IMR-90 (cell line): ENCODE measurements around the gene ALPK3. TPM values are rescaled to one million over a fixed set of nuclear protein-coding genes. Genes with fewer than 3 reads are reported as not detected.

Experiments
- ATAC-seq: fragments of 200-7000 bp; cut with Tn5 transposase; 2 replicates; pipeline ENCODE4 v1.9.1; 2020; ENCODE audit warnings: low read depth, mild to moderate bottlenecking, moderate library complexity
- BruUV-seq: library from RNA; stranded (reverse); fragments of 400-500 nt; replicated peaks from 2 replicates; lab custom pipeline; 2021; lab: Mats Ljungman, UMichigan
- CTCF ChIA-PET: fragments of 300-600 bp; formaldehyde crosslinking; extraction: SDS; loops from one replicate; lab custom pipeline; 2021; ENCODE audit warnings: antibody characterized with exemption; lab: Yijun Ruan, JAX
- POLR2A ChIA-PET: fragments of 300-600 bp; sonication (Branson Sonifier 250); formaldehyde crosslinking; loops from one replicate; lab custom pipeline; 2022; ENCODE audit warnings: antibody characterized with exemption; ENCODE audit not compliant: unreplicated experiment; lab: Charles Lee
- DNase-seq: peaks from one replicate; pipeline ENCODE4 v3.0.0; 2013
- H2AFZ ChIP-seq: replicated peaks from 2 replicates; pipeline ENCODE3; 2013; ENCODE audit warnings: low read length, mild to moderate bottlenecking; ENCODE audit not compliant: poor library complexity
- H2AK5ac ChIP-seq: 2 replicates; pipeline ENCODE4 v1.6.1; 2013; ENCODE audit warnings: low read depth, low read length, inconsistent platforms
- H2AK9ac ChIP-seq: replicated peaks from 2 replicates; pipeline ENCODE3; 2013; ENCODE audit warnings: mild to moderate bottlenecking, low read depth, low read length, moderate library complexity; ENCODE audit not compliant: poor library complexity
- H2BK120ac ChIP-seq: 2 replicates; pipeline ENCODE4 v1.6.1; 2013; ENCODE audit warnings: low read depth, low read length, inconsistent platforms
- H2BK15ac ChIP-seq: 3 replicates; pipeline ENCODE4 v1.6.1; 2013; ENCODE audit warnings: low read depth, low read length, inconsistent platforms
- H2BK20ac ChIP-seq: 2 replicates; pipeline ENCODE4 v1.6.1; 2013; ENCODE audit warnings: low read depth, mild to moderate bottlenecking, inconsistent platforms, low read length, moderate library complexity
- H2BK5ac ChIP-seq: 2 replicates; pipeline ENCODE4 v1.6.1; 2013; ENCODE audit warnings: mild to moderate bottlenecking, low read depth, low read length, inconsistent platforms; ENCODE audit not compliant: poor library complexity, severe bottlenecking
- H3K14ac ChIP-seq: replicated peaks from 2 replicates; pipeline ENCODE4 v1.6.1; 2013; ENCODE audit warnings: low read depth, low read length, inconsistent platforms
- H3K18ac ChIP-seq: 2 replicates; pipeline ENCODE4 v1.6.1; 2013; ENCODE audit warnings: low read depth, low read length, control low read depth
- H3K23ac ChIP-seq: 2 replicates; pipeline ENCODE4 v1.6.1; 2013; ENCODE audit warnings: low read depth, low read length, inconsistent platforms
- H3K27ac ChIP-seq: 2 replicates; pipeline ENCODE4 v1.5.1; 2013; ENCODE audit warnings: mild to moderate bottlenecking, control low read depth, low read length; ENCODE audit not compliant: insufficient read depth
- H3K27me3 ChIP-seq: 2 replicates; pipeline ENCODE4 v1.6.1; 2013; ENCODE audit warnings: low read length; ENCODE audit not compliant: control insufficient read depth, insufficient read depth
- H3K36me3 ChIP-seq: 2 replicates; pipeline ENCODE4 v1.6.1; 2013; ENCODE audit warnings: low read length, mixed read lengths; ENCODE audit not compliant: control insufficient read depth, insufficient read depth
- H3K4ac ChIP-seq: 2 replicates; pipeline ENCODE4 v1.6.1; 2013; ENCODE audit warnings: low read depth, low read length, inconsistent platforms
- H3K4me1 ChIP-seq: 2 replicates; pipeline ENCODE4 v1.6.1; 2013; ENCODE audit warnings: low read length, mixed read lengths; ENCODE audit not compliant: control insufficient read depth, insufficient read depth
- H3K4me2 ChIP-seq: 2 replicates; pipeline ENCODE4 v1.6.1; 2013; ENCODE audit warnings: low read depth, mild to moderate bottlenecking, control low read depth, low read length, moderate library complexity
- H3K4me3 ChIP-seq: 2 replicates; pipeline ENCODE4 v1.5.1; 2013; ENCODE audit warnings: low read depth, mild to moderate bottlenecking, control low read depth, low read length, moderate library complexity; ENCODE audit not compliant: insufficient read depth
- H3K56ac ChIP-seq: 2 replicates; pipeline ENCODE4 v1.6.1; 2013; ENCODE audit warnings: low read length, inconsistent platforms; ENCODE audit not compliant: insufficient read depth; ENCODE audit errors: extremely low read depth
- H3K79me1 ChIP-seq, 2 experiments: 2 replicates each; pipeline ENCODE4 v1.6.1; 2013; ENCODE audit warnings: low read length in 2 of 2, inconsistent platforms in 1 of 2, low read depth in 1 of 2
- H3K9ac ChIP-seq: 2 replicates; pipeline ENCODE4 v1.6.1; 2013; ENCODE audit warnings: low read depth, low read length, control low read depth
- H3K9me1 ChIP-seq: 2 replicates; pipeline ENCODE4 v1.6.1; 2013; ENCODE audit warnings: low read length, inconsistent platforms; ENCODE audit not compliant: insufficient read depth
- H3K9me3 ChIP-seq: 2 replicates; pipeline ENCODE4 v1.6.1; 2013; ENCODE audit warnings: low read length; ENCODE audit not compliant: control insufficient read depth, insufficient read depth
- H4K20me1 ChIP-seq: 2 replicates; pipeline ENCODE4 v1.6.1; 2013; ENCODE audit warnings: low read length, inconsistent platforms; ENCODE audit not compliant: insufficient read depth
- H4K5ac ChIP-seq: 2 replicates; pipeline ENCODE4 v1.6.1; 2013; ENCODE audit warnings: mild to moderate bottlenecking, low read depth, low read length, control low read depth
- H4K8ac ChIP-seq, 2 experiments: 2 replicates each; pipeline ENCODE4 v1.6.1; 2013; ENCODE audit warnings: low read depth in 2 of 2, low read length in 2 of 2, control low read depth in 1 of 2, inconsistent platforms in 1 of 2
- H4K91ac ChIP-seq: 2 replicates; pipeline ENCODE4 v1.6.1; 2013; ENCODE audit warnings: low read depth, low read length, inconsistent platforms; ENCODE audit not compliant: insufficient read depth
- BHLHE40 ChIP-seq: fragments of 150-350 bp; IDR thresholded peaks from 2 replicates; pipeline ENCODE4 v1.6.1; 2016; ENCODE audit warnings: mild to moderate bottlenecking, low read depth, low read length
- CEBPB ChIP-seq: IDR thresholded peaks from 2 replicates; pipeline ENCODE4 v1.6.1; 2012; ENCODE audit warnings: low read depth, low read length, improper control_type of control experiment
- CHD1 ChIP-seq: IDR thresholded peaks from 2 replicates; pipeline ENCODE4 v1.6.1; 2012; ENCODE audit warnings: low read depth, low read length, improper control_type of control experiment
- FOS ChIP-seq: fragments of 150-350 bp; IDR thresholded peaks from 2 replicates; pipeline ENCODE4 v1.6.1; 2016; ENCODE audit warnings: low read depth, low read length
- MAFK ChIP-seq: IDR thresholded peaks from 2 replicates; pipeline ENCODE4 v1.6.1; 2012; ENCODE audit warnings: low read depth, low read length, improper control_type of control experiment
- MXI1 ChIP-seq: IDR thresholded peaks from 2 replicates; pipeline ENCODE4 v1.6.1; 2012; ENCODE audit warnings: low read depth, mild to moderate bottlenecking, low read length, moderate library complexity, borderline replicate concordance
- NFE2L2 ChIP-seq: fragments of 150-350 bp; IDR thresholded peaks from 2 replicates; pipeline ENCODE4 v1.6.1; 2016; ENCODE audit warnings: low read depth, mild to moderate bottlenecking, low read length
- POLR2A ChIP-seq: IDR thresholded peaks from 2 replicates; pipeline ENCODE4 v1.6.1; 2012; ENCODE audit warnings: mild to moderate bottlenecking, low read depth, low read length
- RAD21 ChIP-seq: IDR thresholded peaks from 2 replicates; pipeline ENCODE4 v1.6.1; 2012; ENCODE audit warnings: low read length, improper control_type of control experiment
- RCOR1 ChIP-seq: IDR thresholded peaks from 2 replicates; pipeline ENCODE4 v1.6.1; 2012; ENCODE audit warnings: mild to moderate bottlenecking, low read length, improper control_type of control experiment; ENCODE audit not compliant: insufficient replicate concordance
- RFX5 ChIP-seq: IDR thresholded peaks from 2 replicates; pipeline ENCODE4 v1.8.0; 2012; ENCODE audit warnings: low read depth, mild to moderate bottlenecking, low read length, moderate library complexity
- SMC3 ChIP-seq: fragments of 150-350 bp; IDR thresholded peaks from 2 replicates; pipeline ENCODE4 v1.6.1; 2016; ENCODE audit warnings: low read depth, mild to moderate bottlenecking, antibody characterized with exemption, low read length, moderate library complexity
- WGBS, 2 experiments: methylation state at CpG; one replicate each; pipeline versions ENCODE4 v1.1.5 to v1.1.7; 2013; ENCODE audit warnings: missing lambda C conversion rate in 2 of 2; ENCODE audit not compliant: insufficient read length in 1 of 2; ENCODE audit errors: extremely low coverage in 2 of 2; 5-methylcytosine and 5-hydroxymethylcytosine counted together
- dilution Hi-C: fragments of 300-500 bp; cut with HindIII; formaldehyde crosslinking; loops from one replicate; pipeline ENCODE4 v1.14.3; 2018; ENCODE audit warnings: low sequenced_read_pairs; ENCODE audit not compliant: unreplicated experiment
- in situ Hi-C: fragments of 300-500 bp; cut with MboI; formaldehyde crosslinking; loops from 3 replicates; pipeline ENCODE4 v1.14.3; 2019; ENCODE audit warnings: low sequenced_read_pairs, inconsistent platforms, mixed read lengths
- intact Hi-C: fragments of 100-400 bp; cut with micrococcal nuclease; formaldehyde crosslinking; loops from 2 replicates; pipeline ENCODE4 v1.10.0; 2022
- polyA plus RNA-seq, 3 experiments: library from polyadenylated mRNA; depleted of rRNA; stranded (reverse); fragments of >200 nt; gene quantifications; 2 replicates each; pipeline ENCODE4 v1.2.3, GENCODE V29; 2012; ENCODE audit warnings: low replicate concordance in 1 of 3
- total RNA-seq: library from RNA; depleted of rRNA; stranded (reverse); fragments of >200 nt; gene quantifications from 2 replicates; pipeline ENCODE4 v1.2.3, GENCODE V29; 2012
- TF ChIP-seq, protein P1 (sequence below): fragments of 150-350 bp; IDR thresholded peaks from 2 replicates; pipeline ENCODE4 v1.6.1; 2017; ENCODE audit warnings: mild to moderate bottlenecking, antibody characterized with exemption, low read length, low read depth
- TF ChIP-seq, protein P2 (sequence below): conservative IDR thresholded peaks from 2 replicates; pipeline ENCODE4 v1.5.1; 2012; ENCODE audit warnings: mild to moderate bottlenecking, low read depth, low read length, improper control_type of control experiment
- TF ChIP-seq, protein P3 (sequence below): fragments of 150-350 bp; IDR thresholded peaks from 2 replicates; pipeline ENCODE4 v1.6.1; 2016; ENCODE audit warnings: low read depth, mild to moderate bottlenecking, low read length, moderate library complexity, borderline replicate concordance

ALPK3 gene
- total and polyA plus RNA-seq, 2 of the 4 experiments (the other 2 are of a cell fraction): under 0.01 to 0.26 TPM

DNA sequence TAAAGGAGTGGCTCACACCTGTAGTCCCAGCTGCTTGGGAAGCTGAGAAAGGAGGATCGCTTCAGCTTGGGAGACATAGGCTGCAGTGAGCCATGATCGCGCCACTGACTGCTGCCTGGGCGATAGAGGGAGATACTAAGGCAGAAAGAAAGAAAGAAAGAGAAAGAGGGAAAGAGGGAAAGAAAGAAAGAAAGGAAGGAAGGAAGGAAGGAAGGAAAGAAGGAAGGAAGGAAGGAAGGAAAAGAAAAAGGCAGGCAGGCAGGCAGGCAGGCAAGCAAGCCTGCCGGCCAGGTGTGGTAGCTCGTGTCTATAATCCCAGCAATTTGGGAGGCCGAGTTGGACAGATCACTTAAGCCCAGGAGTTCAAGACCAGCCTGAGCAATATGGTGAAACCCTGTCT, 82.6 kb downstream of the ALPK3 start:
- H3K9me1 ChIP-seq: no peaks in the 10 kb centered on the region
- no peak overlapping the region for H3K56ac ChIP-seq
- H2BK15ac ChIP-seq: no peak overlapping the region
- H3K9ac ChIP-seq: no peak overlapping the region
- 0 out of 2 replicates have a peak, but pooled peaks cover 3% of the 10 kb centered on the region for H3K9me3 ChIP-seq
- no TSS peak for BruUV-seq
- no peak overlapping the region for H2AK5ac ChIP-seq
- CTCF ChIA-PET: no interaction called here
- no peak overlapping the region for H3K18ac ChIP-seq
- intact Hi-C loops: no loop called here
- no peaks in the 10 kb centered on the region for H3K36me3 ChIP-seq
- dilution Hi-C loops: no loop called here
- no peak overlapping the region for H2AK9ac ChIP-seq
- H3K4me3 ChIP-seq: no peak overlapping the region
- no peaks in the 10 kb centered on the region for H4K20me1 ChIP-seq
- H2BK20ac ChIP-seq: no peak overlapping the region
- no peak overlapping the region for H4K5ac ChIP-seq
- no peak overlapping the region for H3K27ac ChIP-seq
- H3K4me1 ChIP-seq: no peaks in the 10 kb centered on the region
- peaks cover 20% of the 10 kb centered on the region for H3K27me3 ChIP-seq
- H2BK5ac ChIP-seq: no peak overlapping the region
- H2BK120ac ChIP-seq: no peak overlapping the region
- TF ChIP-seq RAD21 (no peak), RCOR1 (no peak), BHLHE40 (no peak), MAFK (no peak), SMC3 (no peak), FOS (no peak), CEBPB (no peak), NFE2L2 (no peak), RFX5 (no peak), CHD1 (no peak), POLR2A (no peak), MXI1 (no peak)
- TF ChIP-seq, protein P1, sequence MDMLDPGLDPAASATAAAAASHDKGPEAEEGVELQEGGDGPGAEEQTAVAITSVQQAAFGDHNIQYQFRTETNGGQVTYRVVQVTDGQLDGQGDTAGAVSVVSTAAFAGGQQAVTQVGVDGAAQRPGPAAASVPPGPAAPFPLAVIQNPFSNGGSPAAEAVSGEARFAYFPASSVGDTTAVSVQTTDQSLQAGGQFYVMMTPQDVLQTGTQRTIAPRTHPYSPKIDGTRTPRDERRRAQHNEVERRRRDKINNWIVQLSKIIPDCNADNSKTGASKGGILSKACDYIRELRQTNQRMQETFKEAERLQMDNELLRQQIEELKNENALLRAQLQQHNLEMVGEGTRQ: no peak
- TF ChIP-seq, protein P2, sequence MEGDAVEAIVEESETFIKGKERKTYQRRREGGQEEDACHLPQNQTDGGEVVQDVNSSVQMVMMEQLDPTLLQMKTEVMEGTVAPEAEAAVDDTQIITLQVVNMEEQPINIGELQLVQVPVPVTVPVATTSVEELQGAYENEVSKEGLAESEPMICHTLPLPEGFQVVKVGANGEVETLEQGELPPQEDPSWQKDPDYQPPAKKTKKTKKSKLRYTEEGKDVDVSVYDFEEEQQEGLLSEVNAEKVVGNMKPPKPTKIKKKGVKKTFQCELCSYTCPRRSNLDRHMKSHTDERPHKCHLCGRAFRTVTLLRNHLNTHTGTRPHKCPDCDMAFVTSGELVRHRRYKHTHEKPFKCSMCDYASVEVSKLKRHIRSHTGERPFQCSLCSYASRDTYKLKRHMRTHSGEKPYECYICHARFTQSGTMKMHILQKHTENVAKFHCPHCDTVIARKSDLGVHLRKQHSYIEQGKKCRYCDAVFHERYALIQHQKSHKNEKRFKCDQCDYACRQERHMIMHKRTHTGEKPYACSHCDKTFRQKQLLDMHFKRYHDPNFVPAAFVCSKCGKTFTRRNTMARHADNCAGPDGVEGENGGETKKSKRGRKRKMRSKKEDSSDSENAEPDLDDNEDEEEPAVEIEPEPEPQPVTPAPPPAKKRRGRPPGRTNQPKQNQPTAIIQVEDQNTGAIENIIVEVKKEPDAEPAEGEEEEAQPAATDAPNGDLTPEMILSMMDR: no peak
- TF ChIP-seq, protein P3, sequence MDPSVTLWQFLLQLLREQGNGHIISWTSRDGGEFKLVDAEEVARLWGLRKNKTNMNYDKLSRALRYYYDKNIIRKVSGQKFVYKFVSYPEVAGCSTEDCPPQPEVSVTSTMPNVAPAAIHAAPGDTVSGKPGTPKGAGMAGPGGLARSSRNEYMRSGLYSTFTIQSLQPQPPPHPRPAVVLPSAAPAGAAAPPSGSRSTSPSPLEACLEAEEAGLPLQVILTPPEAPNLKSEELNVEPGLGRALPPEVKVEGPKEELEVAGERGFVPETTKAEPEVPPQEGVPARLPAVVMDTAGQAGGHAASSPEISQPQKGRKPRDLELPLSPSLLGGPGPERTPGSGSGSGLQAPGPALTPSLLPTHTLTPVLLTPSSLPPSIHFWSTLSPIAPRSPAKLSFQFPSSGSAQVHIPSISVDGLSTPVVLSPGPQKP: no peak
- H2AFZ ChIP-seq: no peak overlapping the region
- in situ Hi-C loops: no loop called here
- no peak overlapping the region for H3K23ac ChIP-seq
- ATAC-seq (no peak), DNase-seq (no peak)
- H4K91ac ChIP-seq: no peak overlapping the region
- no peaks in the 10 kb centered on the region for H3K79me1 ChIP-seq
- no peak overlapping the region for H4K8ac ChIP-seq
- H3K4me2 ChIP-seq: no peak overlapping the region
- no peak overlapping the region for H3K4ac ChIP-seq
- H3K14ac ChIP-seq: no peak overlapping the region; the same call in 1 of the 2 replicates
- WGBS, 2 experiments: 93% methylated on average over 4 of the region's 7 CpGs; no CpG with 5 or more reads in 1 of the 2 experiments
- POLR2A ChIA-PET: no interaction called here
